GM23338 (cell line): ENCODE results near the gene TWIST2. TPM values are rescaled to one million over a fixed set of nuclear protein-coding genes. Genes with fewer than 3 reads are reported as not detected.

Source experiments
- ATAC-seq: fragments of 200-7000 bp; cut with Tn5 transposase; 3 replicates; pipeline ENCODE4 v1.9.1; 2020
- DNase-seq: peaks from one replicate; pipeline ENCODE4 v3.0.0-alpha.2; 2015; ENCODE audit warnings: low spot score
- H2AFZ ChIP-seq: fragments of 200-600 bp; sonication (generic); 2 replicates; pipeline ENCODE4 v1.8.0; 2016; ENCODE audit warnings: antibody characterized with exemption, mild to moderate bottlenecking, moderate library complexity
- H3F3A ChIP-seq: fragments of 200-600 bp; sonication (generic); replicated peaks from 2 replicates; pipeline ENCODE4 v1.8.0; 2017; ENCODE audit warnings: antibody characterized with exemption, mixed run types, low read depth
- H3K27ac ChIP-seq: fragments of 200-600 bp; sonication (generic); 2 replicates; pipeline ENCODE4 v1.6.1; 2016; ENCODE audit warnings: low read depth
- H3K27me3 ChIP-seq: fragments of 200-600 bp; sonication (generic); 2 replicates; pipeline ENCODE4 v1.8.0; 2016; ENCODE audit warnings: mild to moderate bottlenecking, mixed run types, moderate library complexity; ENCODE audit not compliant: insufficient read depth
- H3K36me3 ChIP-seq: fragments of 200-600 bp; sonication (generic); 2 replicates; pipeline ENCODE4 v1.8.0; 2016; ENCODE audit warnings: mild to moderate bottlenecking; ENCODE audit not compliant: insufficient read depth
- H3K4me1 ChIP-seq: fragments of 200-600 bp; sonication (generic); 2 replicates; pipeline ENCODE4 v1.8.0; 2016; ENCODE audit warnings: mild to moderate bottlenecking, moderate library complexity; ENCODE audit not compliant: insufficient read depth
- H3K4me2 ChIP-seq: fragments of 200-600 bp; sonication (generic); 2 replicates; pipeline ENCODE4 v1.7.1; 2017; ENCODE audit warnings: mixed run types
- H3K4me3 ChIP-seq: fragments of 200-600 bp; sonication (generic); 2 replicates; pipeline ENCODE4 v1.6.1; 2016; ENCODE audit warnings: mixed run types
- H3K79me2 ChIP-seq: fragments of 200-600 bp; sonication (generic); replicated peaks from 2 replicates; pipeline ENCODE4 v1.8.0; 2017; ENCODE audit warnings: mild to moderate bottlenecking; ENCODE audit not compliant: insufficient read depth
- H3K9me2 ChIP-seq: fragments of 200-600 bp; sonication (generic); 2 replicates; pipeline ENCODE4 v1.8.0; 2017; ENCODE audit not compliant: insufficient read depth
- H4K20me1 ChIP-seq: fragments of 200-600 bp; sonication (generic); replicated peaks from 2 replicates; pipeline ENCODE4 v1.8.0; 2017; ENCODE audit warnings: mild to moderate bottlenecking; ENCODE audit not compliant: insufficient read depth
- H3K27ac Mint-ChIP-seq: 2 replicates; pipeline ENCODE4 v1.8.0; 2020; ENCODE audit warnings: inconsistent platforms, mild to moderate bottlenecking, moderate library complexity, mixed read lengths
- H3K27me3 Mint-ChIP-seq: 3 replicates; pipeline ENCODE4 v1.8.0; 2022; ENCODE audit warnings: low read depth, mild to moderate bottlenecking, moderate library complexity, mixed read lengths, inconsistent platforms; ENCODE audit not compliant: insufficient read depth, poor library complexity
- H3K36me3 Mint-ChIP-seq: 3 replicates; pipeline ENCODE4 v1.8.0; 2021; ENCODE audit warnings: low read depth, mild to moderate bottlenecking, inconsistent platforms, moderate library complexity, mixed read lengths
- H3K4me1 Mint-ChIP-seq: 3 replicates; pipeline ENCODE4 v1.8.0; 2020; ENCODE audit warnings: mild to moderate bottlenecking, inconsistent platforms, mixed read lengths
- H3K4me3 Mint-ChIP-seq: 3 replicates; pipeline ENCODE4 v1.8.0; 2021; ENCODE audit warnings: moderate library complexity, mild to moderate bottlenecking, inconsistent platforms, mixed read lengths
- H3K9me3 Mint-ChIP-seq: 3 replicates; pipeline ENCODE4 v1.8.0; 2020; ENCODE audit warnings: moderate library complexity, mild to moderate bottlenecking, inconsistent platforms, mixed read lengths
- CREB1 ChIP-seq: fragments of 250-450 bp; sonication (Bioruptor Pico); IDR thresholded peaks from 2 replicates; pipeline ENCODE4 v1.5.0; 2020; ENCODE audit warnings: low read depth, mild to moderate bottlenecking, moderate library complexity
- EZH2 ChIP-seq: fragments of 200-600 bp; sonication (generic); IDR thresholded peaks from one replicate; pipeline ENCODE4 v1.8.0; 2017; ENCODE audit warnings: antibody characterized with exemption, mild to moderate bottlenecking, low read depth; ENCODE audit not compliant: unreplicated experiment
- EZH2phosphoT487 ChIP-seq: fragments of 200-600 bp; sonication (generic); IDR thresholded peaks from one replicate; pipeline ENCODE4 v1.8.1; 2018; ENCODE audit warnings: antibody characterized with exemption; ENCODE audit not compliant: unreplicated experiment
- JUNB ChIP-seq: IDR thresholded peaks from one replicate; pipeline ENCODE4 v1.6.1; 2016; ENCODE audit warnings: antibody characterized with exemption; ENCODE audit not compliant: unreplicated experiment
- NANOG ChIP-seq: IDR thresholded peaks from 2 replicates; pipeline ENCODE4 v1.6.1; 2016; ENCODE audit warnings: antibody characterized with exemption, borderline replicate concordance
- POLR2AphosphoS5 ChIP-seq: IDR thresholded peaks from 2 replicates; pipeline ENCODE4 v1.6.1; 2016; ENCODE audit warnings: antibody characterized with exemption, low read depth
- REST ChIP-seq: IDR thresholded peaks from one replicate; pipeline ENCODE4 v1.6.1; 2018; ENCODE audit warnings: antibody characterized with exemption; ENCODE audit not compliant: unreplicated experiment
- STAT1 ChIP-seq: IDR thresholded peaks from one replicate; pipeline ENCODE4 v1.6.1; 2016; ENCODE audit warnings: antibody characterized with exemption; ENCODE audit not compliant: unreplicated experiment
- ZNF114 ChIP-seq: fragments of 250-450 bp; sonication (Bioruptor Pico); IDR thresholded peaks from 2 replicates; pipeline ENCODE4 v1.5.0; 2020; ENCODE audit warnings: mild to moderate bottlenecking, moderate library complexity
- ZNF331 ChIP-seq: fragments of 250-450 bp; sonication (Bioruptor Pico); IDR thresholded peaks from 2 replicates; pipeline ENCODE4 v1.5.0; 2020; ENCODE audit warnings: low read depth, mild to moderate bottlenecking, moderate library complexity
- ZNF462 ChIP-seq: fragments of 250-450 bp; sonication (Bioruptor Pico); IDR thresholded peaks from 2 replicates; pipeline ENCODE4 v1.5.0; 2020; ENCODE audit warnings: mild to moderate bottlenecking, moderate library complexity
- polyA plus RNA-seq: library from polyadenylated mRNA; unstranded; fragments of >200 nt; fragmentation: Nextera tagmentation; extraction: Ambion mirVana; gene quantifications from 2 replicates; pipeline ENCODE4 v1.2.1, GENCODE V29; 2016
- total RNA-seq: library from RNA; depleted of rRNA; stranded (reverse); fragments of >200 nt; shearing (Covaris generic); gene quantifications from 2 replicates; pipeline ENCODE4 v1.2.3, GENCODE V29; 2014
- TF ChIP-seq, protein P1 (sequence below), 2 experiments: fragments of 200-600 bp in 1 of 2; sonication (generic) in 1 of 2; conservative IDR thresholded peaks; 2 replicates each; pipeline versions ENCODE4 v1.5.1 to v1.6.1; 2016 to 2017; ENCODE audit warnings: antibody characterized with exemption in 2 of 2, low read depth in 2 of 2, mild to moderate bottlenecking in 2 of 2, moderate library complexity in 1 of 2
- TF ChIP-seq, protein P2 (sequence below): IDR thresholded peaks from 2 replicates; pipeline ENCODE4 v1.6.1; 2016; ENCODE audit warnings: antibody characterized with exemption

Gene TWIST2
- total and polyA plus RNA-seq, 2 experiments from 2014 or later: 7.0 to 12.5 TPM

DNA sequence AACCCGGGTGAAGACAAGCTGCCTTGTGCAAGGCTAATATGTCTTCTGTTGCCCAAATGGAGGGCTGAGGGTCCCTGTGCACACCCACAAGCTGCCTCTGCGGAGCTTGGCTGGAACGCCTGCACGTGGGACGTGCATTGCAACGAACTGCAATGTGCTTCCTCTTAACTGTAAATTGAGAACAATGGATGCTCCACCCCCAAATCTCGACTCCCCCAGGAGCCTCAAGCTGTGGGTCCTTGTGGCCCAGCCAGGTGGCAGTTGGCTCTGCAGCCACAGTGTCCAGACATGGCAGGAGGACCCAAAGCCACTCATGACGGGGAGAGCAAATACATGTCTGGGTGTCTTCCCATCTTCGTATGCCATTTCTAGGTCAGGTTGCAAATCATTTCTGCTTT lies 90.1 kb downstream of the TWIST2 start:
- Mint-ChIP-seq H3K4me3 (no peak overlapping the region), H3K4me1 (no peaks in the 10 kb centered on the region), H3K36me3 (no peaks in the 10 kb centered on the region), H3K27ac (no peak overlapping the region), H3K27me3 (peaks cover 6% of the 10 kb centered on the region), H3K9me3 (peaks cover 4% of the 10 kb centered on the region; the same call in 2 of the 3 replicates)
- no peaks in the 10 kb centered on the region for H3K36me3 ChIP-seq
- H3K9me2 ChIP-seq: 0 out of 2 replicates have a peak, but pooled peaks cover 3% of the 10 kb centered on the region
- no peaks in the 10 kb centered on the region for H3K4me1 ChIP-seq
- H3K4me3 ChIP-seq: no peak overlapping the region
- H3K27me3 ChIP-seq: no peaks in the 10 kb centered on the region
- H3K79me2 ChIP-seq: no peaks in the 10 kb centered on the region
- no peaks in the 10 kb centered on the region for H4K20me1 ChIP-seq
- H3K27ac ChIP-seq: no peak overlapping the region
- no peak for ATAC-seq
- no peak overlapping the region for H3K4me2 ChIP-seq
- TF ChIP-seq REST (no peak), EZH2phosphoT487 (no peak), ZNF462 (CRISPR knock-in tag) (no peak), POLR2AphosphoS5 (no peak), ZNF331 (CRISPR knock-in tag) (no peak), NANOG (no peak), EZH2 (no peak), CREB1 (CRISPR knock-in tag) (no peak), STAT1 (no peak), JUNB (no peak), ZNF114 (CRISPR knock-in tag) (no peak)
- TF ChIP-seq, protein P1, sequence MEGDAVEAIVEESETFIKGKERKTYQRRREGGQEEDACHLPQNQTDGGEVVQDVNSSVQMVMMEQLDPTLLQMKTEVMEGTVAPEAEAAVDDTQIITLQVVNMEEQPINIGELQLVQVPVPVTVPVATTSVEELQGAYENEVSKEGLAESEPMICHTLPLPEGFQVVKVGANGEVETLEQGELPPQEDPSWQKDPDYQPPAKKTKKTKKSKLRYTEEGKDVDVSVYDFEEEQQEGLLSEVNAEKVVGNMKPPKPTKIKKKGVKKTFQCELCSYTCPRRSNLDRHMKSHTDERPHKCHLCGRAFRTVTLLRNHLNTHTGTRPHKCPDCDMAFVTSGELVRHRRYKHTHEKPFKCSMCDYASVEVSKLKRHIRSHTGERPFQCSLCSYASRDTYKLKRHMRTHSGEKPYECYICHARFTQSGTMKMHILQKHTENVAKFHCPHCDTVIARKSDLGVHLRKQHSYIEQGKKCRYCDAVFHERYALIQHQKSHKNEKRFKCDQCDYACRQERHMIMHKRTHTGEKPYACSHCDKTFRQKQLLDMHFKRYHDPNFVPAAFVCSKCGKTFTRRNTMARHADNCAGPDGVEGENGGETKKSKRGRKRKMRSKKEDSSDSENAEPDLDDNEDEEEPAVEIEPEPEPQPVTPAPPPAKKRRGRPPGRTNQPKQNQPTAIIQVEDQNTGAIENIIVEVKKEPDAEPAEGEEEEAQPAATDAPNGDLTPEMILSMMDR (conservative IDR thresholded peaks at IDR 0.05; ENCODE audit: low read depth in 2 of 2): no peak
- TF ChIP-seq, protein P2, sequence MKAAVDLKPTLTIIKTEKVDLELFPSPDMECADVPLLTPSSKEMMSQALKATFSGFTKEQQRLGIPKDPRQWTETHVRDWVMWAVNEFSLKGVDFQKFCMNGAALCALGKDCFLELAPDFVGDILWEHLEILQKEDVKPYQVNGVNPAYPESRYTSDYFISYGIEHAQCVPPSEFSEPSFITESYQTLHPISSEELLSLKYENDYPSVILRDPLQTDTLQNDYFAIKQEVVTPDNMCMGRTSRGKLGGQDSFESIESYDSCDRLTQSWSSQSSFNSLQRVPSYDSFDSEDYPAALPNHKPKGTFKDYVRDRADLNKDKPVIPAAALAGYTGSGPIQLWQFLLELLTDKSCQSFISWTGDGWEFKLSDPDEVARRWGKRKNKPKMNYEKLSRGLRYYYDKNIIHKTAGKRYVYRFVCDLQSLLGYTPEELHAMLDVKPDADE: no peak
- H3F3A ChIP-seq: no peaks in the 10 kb centered on the region
- no peak for DNase-seq
- no peak overlapping the region for H2AFZ ChIP-seq
